ENCODE results near the gene ALDH1L2.

DNA sequence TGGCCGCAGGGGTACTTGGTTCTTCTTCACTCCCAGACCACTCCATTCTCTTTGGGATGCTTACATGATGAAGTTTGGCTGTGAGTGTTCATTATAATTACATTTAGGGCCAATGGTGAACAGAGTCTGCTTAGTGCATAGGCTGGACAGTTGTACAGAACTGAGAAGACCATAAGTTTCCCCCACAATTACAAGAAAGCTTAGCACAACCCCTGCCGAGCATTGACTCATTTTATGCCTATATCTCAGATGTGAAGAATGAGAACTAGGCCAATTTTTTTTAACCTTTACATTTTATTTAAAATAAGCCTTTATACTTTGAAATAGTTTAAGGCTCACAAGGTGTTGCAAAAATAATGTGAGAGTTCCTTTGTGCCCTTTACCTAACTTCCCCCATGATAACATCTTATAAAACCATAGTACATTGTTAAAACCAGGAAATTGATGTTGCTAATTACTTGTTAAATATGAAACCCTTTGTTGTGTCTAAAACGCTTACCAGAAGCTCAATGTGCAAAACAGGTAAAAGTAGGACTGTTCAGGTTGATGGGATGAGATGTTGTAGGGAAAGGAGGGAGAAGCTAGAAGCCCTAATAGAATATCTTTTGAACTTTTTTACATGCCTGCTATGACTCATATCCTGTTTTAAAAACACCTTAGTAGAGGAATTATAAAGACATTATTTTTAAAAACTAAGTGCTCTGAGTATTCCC lies 47.2 kb downstream of the ALDH1L2 start:
- TF ChIP-seq CTCF (IDR thresholded peaks at IDR 0.05) = no peak
- TF ChIP-seq POLR2AphosphoS5 (IDR thresholded peaks at IDR 0.05) = no peak
- TF ChIP-seq EP300 (IDR thresholded peaks at IDR 0.05) = no peak

Data from suprapubic skin (tissue), 4 donors.